Stimulated activated naive CD8-positive, alpha-beta T cell treated with anti-CD3 and anti-CD28 coated beads, Interleukin-15, amount 100 ng/mL, for 72 hours (primary cell): Measurements from ENCODE around the gene ALKBH4.
"Not testable (repeated sequence)": the region's sequence is repeated elsewhere in the genome, so short reads cannot be mapped to it uniquely, and the experiment has no call there.

Experiments used
- ATAC-seq: fragments of 150-1000 bp; cut with Tn5 transposase; 2 replicates; pipeline ENCODE4 v1.10.0; 2021; ENCODE audit warnings: mild to moderate bottlenecking, moderate library complexity
- DNase-seq, 2 donors: peaks; one replicate each; pipeline ENCODE4 v3.0.0; 2021 to 2022
- H3K27ac Mint-ChIP-seq, 2 donors: one replicate each; pipeline ENCODE4 v1.8.0; 2022; ENCODE audit warnings: mild to moderate bottlenecking in 2 of 2, mixed read lengths in 2 of 2, moderate library complexity in 2 of 2
- H3K27me3 Mint-ChIP-seq: one replicate; pipeline ENCODE4 v1.8.0; 2022; ENCODE audit warnings: mixed read lengths
- H3K4me1 Mint-ChIP-seq: one replicate; pipeline ENCODE4 v1.8.0; 2022; ENCODE audit warnings: mild to moderate bottlenecking, mixed read lengths
- H3K4me3 Mint-ChIP-seq, 2 donors: one replicate each; pipeline ENCODE4 v1.8.0; 2022; ENCODE audit warnings: mild to moderate bottlenecking in 2 of 2, mixed read lengths in 2 of 2, moderate library complexity in 1 of 2
- H3K9me3 Mint-ChIP-seq, 2 donors: one replicate each; pipeline ENCODE4 v1.8.0; 2022; ENCODE audit warnings: mixed read lengths in 2 of 2

Gene ALKBH4

GRCh38 chr7:102490529-102491075 lies 25.9 kb upstream of the ALKBH4 start:
- not testable (repeated sequence) for H3K27me3 Mint-ChIP-seq, H3K4me1 Mint-ChIP-seq, H3K9me3 Mint-ChIP-seq, H3K27ac Mint-ChIP-seq, H3K4me3 Mint-ChIP-seq
- DNase-seq (peak; percentile 50 to 60), ATAC-seq (peak; percentile 47)

GRCh38 chr7:102484317-102484716 lies 19.7 kb upstream of the ALKBH4 start:
- H3K9me3 Mint-ChIP-seq, H3K4me3 Mint-ChIP-seq, H3K27ac Mint-ChIP-seq, H3K4me1 Mint-ChIP-seq, DNase-seq, H3K27me3 Mint-ChIP-seq, ATAC-seq: not testable (repeated sequence)

- H3K27ac Mint-ChIP-seq, H3K9me3 Mint-ChIP-seq, H3K27me3 Mint-ChIP-seq, H3K4me3 Mint-ChIP-seq, ATAC-seq, H3K4me1 Mint-ChIP-seq: not testable (repeated sequence)
- DNase-seq = peak in 1 of 2 donors; percentile 10
Observed at GRCh38 chr7:102481962-102482361, 17.3 kb upstream of the ALKBH4 start.

- H3K9me3 Mint-ChIP-seq, ATAC-seq, H3K4me1 Mint-ChIP-seq, H3K27me3 Mint-ChIP-seq: not testable (repeated sequence)
- peak overlapping the region in 1 of 2 donors; percentile 16 for H3K4me3 Mint-ChIP-seq
- DNase-seq = peak; percentile 35 to 56
- H3K27ac Mint-ChIP-seq = peak overlapping the region in 1 of 2 donors; percentile 58
Observed at GRCh38 chr7:102479982-102480637, 15.4 kb upstream of the ALKBH4 start.

- H3K27ac Mint-ChIP-seq, H3K9me3 Mint-ChIP-seq, DNase-seq, H3K27me3 Mint-ChIP-seq, H3K4me3 Mint-ChIP-seq, H3K4me1 Mint-ChIP-seq: not testable (repeated sequence)
- ATAC-seq = peak; percentile 41
Observed at GRCh38 chr7:102479209-102479584, 14.5 kb upstream of the ALKBH4 start.

GRCh38 chr7:102478314-102479208 lies 13.9 kb upstream of the ALKBH4 start, which contains the start of gene POLR2J:
Gene POLR2J, minus strand, starts transcription at chr7:102478922. Its CDS starts 62 bp downstream, at chr7:102478860.
- peak within 1 kb of the TSS; percentile 82 to 84 for H3K4me3 Mint-ChIP-seq
- H3K4me1 Mint-ChIP-seq, H3K27me3 Mint-ChIP-seq, H3K9me3 Mint-ChIP-seq: not testable (repeated sequence)
- DNase-seq = peak; percentile 83 to 94
- ATAC-seq = peak; percentile 90
- peak within 1 kb of the TSS; percentile 69 to 95 for H3K27ac Mint-ChIP-seq

- not testable (repeated sequence) for H3K9me3 Mint-ChIP-seq, H3K4me1 Mint-ChIP-seq, H3K27ac Mint-ChIP-seq, DNase-seq, ATAC-seq, H3K4me3 Mint-ChIP-seq, H3K27me3 Mint-ChIP-seq
Observed at GRCh38 chr7:102474736-102475435, 10.2 kb upstream of the ALKBH4 start.

GRCh38 chr7:102474116-102474515 lies 9.5 kb upstream of the ALKBH4 start:
- not testable (repeated sequence) for H3K27ac Mint-ChIP-seq, H3K27me3 Mint-ChIP-seq, H3K4me1 Mint-ChIP-seq, H3K4me3 Mint-ChIP-seq, ATAC-seq, H3K9me3 Mint-ChIP-seq, DNase-seq

- H3K4me1 Mint-ChIP-seq = no peaks in the 10 kb centered on the region
- no peaks in the 10 kb centered on the region for H3K9me3 Mint-ChIP-seq
- H3K27ac Mint-ChIP-seq = peak overlapping the region in 1 of 2 donors; percentile 81
- no peak for DNase-seq
- H3K4me3 Mint-ChIP-seq = no peak overlapping the region
- H3K27me3 Mint-ChIP-seq = no peaks in the 10 kb centered on the region
- no peak for ATAC-seq
Observed at GRCh38 chr7:102473271-102473991, 8.8 kb upstream of the ALKBH4 start.

- ATAC-seq (no peak), DNase-seq (no peak)
- H3K27me3 Mint-ChIP-seq = no peaks in the 10 kb centered on the region
- H3K9me3 Mint-ChIP-seq = no peaks in the 10 kb centered on the region
- peaks cover 2% of the 10 kb centered on the region for H3K4me1 Mint-ChIP-seq
- H3K4me3 Mint-ChIP-seq = no peak overlapping the region
- H3K27ac Mint-ChIP-seq = peak overlapping the region in 1 of 2 donors; percentile 92
Observed at GRCh38 chr7:102472126-102473041, 7.7 kb upstream of the ALKBH4 start.

- Mint-ChIP-seq H3K9me3 (no peaks in the 10 kb centered on the region), H3K27me3 (no peaks in the 10 kb centered on the region), H3K4me1 (peaks cover 8% of the 10 kb centered on the region), H3K4me3 (no peak overlapping the region), H3K27ac (peak overlapping the region in 1 of 2 donors; percentile 92)
- ATAC-seq = no peak
- DNase-seq = no peak
Observed at GRCh38 chr7:102471791-102472125, 7.1 kb upstream of the ALKBH4 start.

GRCh38 chr7:102469972-102470825 lies 5.5 kb upstream of the ALKBH4 start:
- Mint-ChIP-seq H3K4me3 (no peak overlapping the region), H3K27ac (peak overlapping the region in 1 of 2 donors; percentile 74), H3K9me3 (no peaks in the 10 kb centered on the region), H3K27me3 (no peaks in the 10 kb centered on the region), H3K4me1 (peaks cover 24% of the 10 kb centered on the region)
- no peak for DNase-seq
- no peak for ATAC-seq

- Mint-ChIP-seq H3K27me3 (no peaks in the 10 kb centered on the region), H3K4me3 (no peak overlapping the region), H3K9me3 (no peaks in the 10 kb centered on the region), H3K27ac (peak overlapping the region in 1 of 2 donors; percentile 95), H3K4me1 (peaks cover 26% of the 10 kb centered on the region)
- DNase-seq (no peak), ATAC-seq (no peak)
Observed at GRCh38 chr7:102469351-102469971, 4.8 kb upstream of the ALKBH4 start.
